Body of pancreas (tissue), 4 donors: Measurements from ENCODE around the gene PIK3CD. TPM values are rescaled to one million over a fixed set of nuclear protein-coding genes. Genes with fewer than 3 reads are reported as not detected.
A peak's percentile ranks its signal among the peaks of the same experiment; 100 is the strongest.

ENCODE experiments used
- ATAC-seq: fragments of 150-250 bp; one replicate; pipeline ENCODE4 v1.9.1; 2016
- DNase-seq, 4 donors: peaks; one replicate each; pipeline ENCODE4 v3.0.0-alpha.2; 2019
- H3K27ac ChIP-seq, 4 donors: fragments of 200-600 bp; sonication (generic); 1 replicate in 3 of 4; 2 replicates in 1 of 4; pipeline versions ENCODE4 v1.5.1 to v1.6.1; 2016 to 2019; ENCODE audit warnings: mild to moderate bottlenecking in 1 of 4, mixed read lengths in 1 of 4, moderate library complexity in 1 of 4
- H3K27me3 ChIP-seq, 2 donors: fragments of 200-600 bp; sonication (generic); one replicate each; pipeline ENCODE4 v1.6.0; 2016; ENCODE audit warnings: mild to moderate bottlenecking in 1 of 2
- H3K36me3 ChIP-seq, 2 donors: fragments of 200-600 bp; sonication (generic); replicated peaks in 1 of 2; 2 replicates each; pipeline ENCODE4 v1.5.1; 2016; ENCODE audit warnings: low read depth in 2 of 2; ENCODE audit not compliant: insufficient read depth in 1 of 2
- H3K4me1 ChIP-seq: fragments of 200-600 bp; sonication (generic); one replicate; pipeline ENCODE4 v1.6.0; 2016
- H3K4me3 ChIP-seq, 2 donors: fragments of 200-600 bp; sonication (generic); 1 replicate in 1 of 2; 2 replicates in 1 of 2; pipeline ENCODE4 v1.5.1; 2016 to 2019
- H3K9me3 ChIP-seq, 3 donors: fragments of 200-600 bp; sonication (generic); 1 replicate in 2 of 3; 2 replicates in 1 of 3; pipeline ENCODE4 v1.5.1; 2016
- POLR2A ChIP-seq, 3 donors: fragments of 450-650 bp; IDR thresholded peaks; one replicate each; pipeline ENCODE4 v1.6.1; 2016; ENCODE audit warnings: antibody characterized with exemption in 3 of 3, mild to moderate bottlenecking in 2 of 3
- WGBS, 2 donors: methylation state at CpG; one replicate each; pipeline ENCODE4 v1.1.5; 2017; 5-methylcytosine and 5-hydroxymethylcytosine counted together
- intact Hi-C: fragments of 100-400 bp; cut with DNase I; formaldehyde crosslinking; loops from one replicate; pipeline ENCODE4 v1.15.1; 2023
- total RNA-seq, 2 donors: library from RNA; depleted of rRNA; stranded (reverse); fragments of >200 nt; gene quantifications; one replicate each; pipeline ENCODE4 v1.1.0, GENCODE V29; 2016
- TF ChIP-seq, protein P1 (sequence below), 7 experiments: fragments of 450-650 bp in 4 of 7; fragments of 200-600 bp in 3 of 7; sonication (generic) in 3 of 7; IDR thresholded peaks; one replicate each; pipeline ENCODE4 v1.5.1; 2016 to 2019; ENCODE audit warnings: antibody characterized with exemption in 7 of 7

The PIK3CD gene
- total RNA-seq, 2 donors from 2014 or later: 3.3 to 6.2 TPM

- H3K9me3 ChIP-seq: no peaks in the 10 kb centered on the region
- ATAC-seq: no peak
- intact Hi-C loops: no loop called here
- 51 to 56% methylated on average over 9 of the region's 9 CpGs for WGBS, 2 donors
- H3K27ac ChIP-seq: no peak overlapping the region
- DNase-seq: no peak
- no peaks in the 10 kb centered on the region for H3K4me1 ChIP-seq
- TF ChIP-seq POLR2A (IDR thresholded peaks at IDR 0.05): no peak
- TF ChIP-seq, protein P1, sequence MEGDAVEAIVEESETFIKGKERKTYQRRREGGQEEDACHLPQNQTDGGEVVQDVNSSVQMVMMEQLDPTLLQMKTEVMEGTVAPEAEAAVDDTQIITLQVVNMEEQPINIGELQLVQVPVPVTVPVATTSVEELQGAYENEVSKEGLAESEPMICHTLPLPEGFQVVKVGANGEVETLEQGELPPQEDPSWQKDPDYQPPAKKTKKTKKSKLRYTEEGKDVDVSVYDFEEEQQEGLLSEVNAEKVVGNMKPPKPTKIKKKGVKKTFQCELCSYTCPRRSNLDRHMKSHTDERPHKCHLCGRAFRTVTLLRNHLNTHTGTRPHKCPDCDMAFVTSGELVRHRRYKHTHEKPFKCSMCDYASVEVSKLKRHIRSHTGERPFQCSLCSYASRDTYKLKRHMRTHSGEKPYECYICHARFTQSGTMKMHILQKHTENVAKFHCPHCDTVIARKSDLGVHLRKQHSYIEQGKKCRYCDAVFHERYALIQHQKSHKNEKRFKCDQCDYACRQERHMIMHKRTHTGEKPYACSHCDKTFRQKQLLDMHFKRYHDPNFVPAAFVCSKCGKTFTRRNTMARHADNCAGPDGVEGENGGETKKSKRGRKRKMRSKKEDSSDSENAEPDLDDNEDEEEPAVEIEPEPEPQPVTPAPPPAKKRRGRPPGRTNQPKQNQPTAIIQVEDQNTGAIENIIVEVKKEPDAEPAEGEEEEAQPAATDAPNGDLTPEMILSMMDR (IDR thresholded peaks at IDR 0.05): no peak
- no peak overlapping the region for H3K4me3 ChIP-seq
- H3K27me3 ChIP-seq: no peaks in the 10 kb centered on the region
- no peaks in the 10 kb centered on the region for H3K36me3 ChIP-seq
Observed at GRCh38 chr1:9626201-9626608, 25.3 kb upstream of the PIK3CD start.

GRCh38 chr1:9628541-9629444 lies 22.7 kb upstream of the PIK3CD start:
- 48 to 65% methylated on average over 15 to 23 of the region's 23 CpGs for WGBS, 2 donors

GRCh38 chr1:9629445-9630201 lies 21.9 kb upstream of the PIK3CD start:
- H3K27ac ChIP-seq: no peak overlapping the region
- no peak for TF ChIP-seq POLR2A (IDR thresholded peaks at IDR 0.05)
- TF ChIP-seq, protein P1 (IDR thresholded peaks at IDR 0.05): no peak
- 35 to 41% methylated on average over 26 to 29 of the region's 29 CpGs for WGBS, 2 donors
- H3K4me1 ChIP-seq: no peaks in the 10 kb centered on the region
- intact Hi-C loops: loop anchor here (10.0 kb wide), 1 partner anchor 235 kb away; no protein-coding TSS in a partner anchor
- H3K27me3 ChIP-seq: no peaks in the 10 kb centered on the region
- no peaks in the 10 kb centered on the region for H3K36me3 ChIP-seq
- DNase-seq (peak in 2 of 4 donors; percentile 25 to 60), ATAC-seq (no peak)
- H3K4me3 ChIP-seq: no peak overlapping the region
- no peaks in the 10 kb centered on the region for H3K9me3 ChIP-seq

More at GRCh38 chr1:9628541-9629444, 22.7 kb upstream of the PIK3CD start:
- Histone ChIP-seq H3K9me3 (no peaks in the 10 kb centered on the region), H3K36me3 (no peaks in the 10 kb centered on the region), H3K4me3 (no peak overlapping the region), H3K27ac (no peak overlapping the region), H3K27me3 (no peaks in the 10 kb centered on the region), H3K4me1 (no peaks in the 10 kb centered on the region)
- ATAC-seq: no peak
- TF ChIP-seq, protein P1 (IDR thresholded peaks at IDR 0.05): no peak
- no peak for TF ChIP-seq POLR2A (IDR thresholded peaks at IDR 0.05)
- intact Hi-C loops: no loop called here
- DNase-seq: no peak

DNA sequence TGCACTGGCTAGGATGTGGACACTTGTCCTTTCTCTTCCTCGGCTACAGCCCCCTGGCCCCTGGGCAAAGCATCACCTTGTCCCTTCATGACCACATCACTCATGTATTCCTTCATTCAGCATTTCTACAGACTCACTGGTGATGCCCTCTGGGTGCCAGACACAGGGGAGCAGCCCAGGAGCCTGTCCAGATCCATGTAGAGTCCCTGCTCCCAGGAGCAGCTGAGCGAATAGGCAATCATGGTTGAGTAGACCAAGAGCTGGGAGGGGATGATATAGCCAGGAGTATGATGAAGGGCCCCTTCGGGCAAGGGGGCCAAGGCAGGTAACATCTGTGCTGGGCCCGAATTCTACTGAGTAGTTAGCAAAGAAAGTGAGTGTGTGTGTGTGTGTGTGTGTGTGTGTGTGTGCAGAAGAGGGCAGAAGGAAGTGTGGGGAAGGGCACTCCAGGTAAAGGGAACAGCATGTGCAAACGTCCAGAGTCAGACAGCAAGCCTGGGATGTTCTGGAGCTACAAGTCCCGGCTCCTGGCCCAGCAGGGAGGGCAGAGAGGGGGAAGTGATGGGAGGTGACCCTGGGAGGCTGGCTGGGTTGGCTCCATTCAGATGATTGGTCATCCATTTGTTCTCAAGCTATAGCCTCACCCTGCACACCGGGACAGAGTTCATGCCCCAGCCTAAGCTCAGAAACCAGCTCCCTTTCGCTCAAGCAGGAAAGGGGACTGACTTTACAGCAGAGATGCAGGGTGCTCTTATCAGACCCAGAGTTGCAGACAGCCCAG lies 21.0 kb upstream of the PIK3CD start:
- Histone ChIP-seq H3K9me3 (no peaks in the 10 kb centered on the region), H3K4me1 (no peaks in the 10 kb centered on the region), H3K4me3 (no peak overlapping the region), H3K27me3 (no peaks in the 10 kb centered on the region), H3K27ac (no peak overlapping the region), H3K36me3 (no peaks in the 10 kb centered on the region)
- DNase-seq (no peak), ATAC-seq (no peak)
- TF ChIP-seq POLR2A (IDR thresholded peaks at IDR 0.05): no peak
- TF ChIP-seq, protein P1 (IDR thresholded peaks at IDR 0.05): no peak
- 58 to 69% methylated on average over 8 of the region's 8 CpGs for WGBS, 2 donors
- intact Hi-C loops: loop anchor here (10.0 kb wide), 1 partner anchor 234 kb away; no protein-coding TSS in a partner anchor
